ENCODE results near the gene POLDIP2. TPM values are rescaled to one million over a fixed set of nuclear protein-coding genes. Genes with fewer than 3 reads are reported as not detected.

The POLDIP2 gene
- total RNA-seq, 1 experiment from 2014 or later: 82.8 TPM

GRCh38 chr17:28330671-28331070, 26.7 kb downstream of the POLDIP2 start:
- Histone ChIP-seq H3K9me3 (ENCODE audit: control insufficient read depth, low read depth, low read length) (no peaks in the 10 kb centered on the region), H3K27me3 (ENCODE audit: insufficient read depth, low read length) (no peaks in the 10 kb centered on the region), H3K23ac (ENCODE audit: insufficient read length, low read depth, low read length) (no peak overlapping the region), H2AK5ac (ENCODE audit: insufficient read length, low read length) (no peak overlapping the region), H3K56ac (ENCODE audit: insufficient read length, low read depth, low read length) (no peak overlapping the region), H3K79me2 (ENCODE audit: insufficient read depth, low read length) (peaks cover 2% of the 10 kb centered on the region; the same call in 1 of the 2 replicates), H3K23me2 (ENCODE audit: insufficient read length, low read depth, low read length, poor library complexity, severe bottlenecking) (peaks cover 4% of the 10 kb centered on the region), H3K4ac (ENCODE audit: low read depth, low read length) (no peak overlapping the region), H2AFZ (ENCODE audit: low read length) (no peak overlapping the region), H3T11ph (ENCODE audit: low read length) (no peak overlapping the region), H2BK120ac (ENCODE audit: low read depth, low read length, poor library complexity, severe bottlenecking) (no peak overlapping the region), H3K4me2 (ENCODE audit: insufficient read depth, insufficient read length, low read length) (no peak overlapping the region), H4K8ac (replicated peaks; ENCODE audit: insufficient read length, low read depth, low read length) (no peak overlapping the region), H2BK15ac (ENCODE audit: low read depth, low read length) (no peak overlapping the region), H3K14ac (ENCODE audit: insufficient read depth, low read length) (no peak overlapping the region), H4K91ac (ENCODE audit: insufficient read length, low read depth, low read length) (no peak overlapping the region), H2BK12ac (ENCODE audit: insufficient read length, low read depth, low read length) (no peak overlapping the region), H3K27ac (ENCODE audit: insufficient read length, low read depth, low read length) (no peak overlapping the region), H4K20me1 (ENCODE audit: control insufficient read depth, insufficient read depth, insufficient read length) (no peaks in the 10 kb centered on the region), H2BK5ac (ENCODE audit: insufficient read length, low read length) (no peak overlapping the region), H3K18ac (ENCODE audit: insufficient read length, low read depth, low read length) (no peak overlapping the region), H2BK20ac (ENCODE audit: low read depth, low read length, poor library complexity, severe bottlenecking) (no peak overlapping the region), H4K5ac (ENCODE audit: insufficient read length, low read depth, low read length) (no peak overlapping the region), H3K9ac (ENCODE audit: extremely low read depth, insufficient read length, low read length) (no peak overlapping the region), H3K79me1 (ENCODE audit: insufficient read depth, low read depth, low read length, poor library complexity, severe bottlenecking) (no peaks in the 10 kb centered on the region), H3K4me1 (ENCODE audit: insufficient read depth, low read length) (0 out of 2 replicates have a peak, but pooled peaks cover 5% of the 10 kb centered on the region)
- Mint-ChIP-seq H3K4me3 (no peak overlapping the region), H3K27me3 (ENCODE audit: low read depth) (no peaks in the 10 kb centered on the region), H3K27ac (peak overlapping the region in 2 of 3 experiments; percentile 61 to 70; a peak in 3 of 7 replicates), H3K9me3 (no peaks in the 10 kb centered on the region; a peak in 1 of 5 replicates), H3K36me3 (ENCODE audit: insufficient read depth in 1 of 3, low read depth in 3 of 3) (peaks cover 22 to 40% (median 37%) of the 10 kb centered on the region in 3 experiments; a peak in 6 of 7 replicates), H3K4me1 (peaks cover 10 to 13% of the 10 kb centered on the region in 2 experiments)
- TF ChIP-seq, protein P1, sequence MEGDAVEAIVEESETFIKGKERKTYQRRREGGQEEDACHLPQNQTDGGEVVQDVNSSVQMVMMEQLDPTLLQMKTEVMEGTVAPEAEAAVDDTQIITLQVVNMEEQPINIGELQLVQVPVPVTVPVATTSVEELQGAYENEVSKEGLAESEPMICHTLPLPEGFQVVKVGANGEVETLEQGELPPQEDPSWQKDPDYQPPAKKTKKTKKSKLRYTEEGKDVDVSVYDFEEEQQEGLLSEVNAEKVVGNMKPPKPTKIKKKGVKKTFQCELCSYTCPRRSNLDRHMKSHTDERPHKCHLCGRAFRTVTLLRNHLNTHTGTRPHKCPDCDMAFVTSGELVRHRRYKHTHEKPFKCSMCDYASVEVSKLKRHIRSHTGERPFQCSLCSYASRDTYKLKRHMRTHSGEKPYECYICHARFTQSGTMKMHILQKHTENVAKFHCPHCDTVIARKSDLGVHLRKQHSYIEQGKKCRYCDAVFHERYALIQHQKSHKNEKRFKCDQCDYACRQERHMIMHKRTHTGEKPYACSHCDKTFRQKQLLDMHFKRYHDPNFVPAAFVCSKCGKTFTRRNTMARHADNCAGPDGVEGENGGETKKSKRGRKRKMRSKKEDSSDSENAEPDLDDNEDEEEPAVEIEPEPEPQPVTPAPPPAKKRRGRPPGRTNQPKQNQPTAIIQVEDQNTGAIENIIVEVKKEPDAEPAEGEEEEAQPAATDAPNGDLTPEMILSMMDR (conservative IDR thresholded peaks at IDR 0.05): no peak
- peak; percentile 32 for DNase-seq
- no CpG with 5 or more reads among the region's 5 CpGs for WGBS (ENCODE audit: extremely low coverage, insufficient read length, low lambda C conversion rate)
